PC-9 (cell line): Measurements from ENCODE around the gene TTLL1. TPM values are rescaled to one million over a fixed set of nuclear protein-coding genes. Genes with fewer than 3 reads are reported as not detected.
A peak's percentile ranks its signal among the peaks of the same experiment; 100 is the strongest.

Source experiments
- BruUV-seq: library from RNA; stranded (reverse); fragments of 400-500 nt; replicated peaks from 2 replicates; lab custom pipeline; 2021; lab: Mats Ljungman, UMichigan
- CTCF ChIA-PET: fragments of 300-600 bp; sonication (Branson Sonifier 250); formaldehyde crosslinking; loops from one replicate; lab custom pipeline; 2022; ENCODE audit warnings: antibody characterized with exemption; lab: Charles Lee
- POLR2A ChIA-PET: fragments of 300-600 bp; sonication (Branson Sonifier 250); formaldehyde crosslinking; loops from one replicate; lab custom pipeline; 2022; ENCODE audit warnings: antibody characterized with exemption; ENCODE audit not compliant: unreplicated experiment; lab: Charles Lee
- DNase-seq, 2 experiments: peaks; one replicate each; pipeline versions ENCODE4 v3.0.0 to v3.0.0-alpha.2; 2015 to 2022; ENCODE audit warnings: mixed read lengths in 1 of 2
- H2AFZ ChIP-seq: fragments of 200-600 bp; sonication (generic); 2 replicates; pipeline ENCODE4 v1.8.1; 2017; ENCODE audit warnings: antibody characterized with exemption
- H3F3A ChIP-seq: fragments of 200-600 bp; sonication (generic); 2 replicates; pipeline ENCODE4 v1.8.1; 2017; ENCODE audit warnings: antibody characterized with exemption, mild to moderate bottlenecking, low read depth; ENCODE audit not compliant: insufficient read depth
- H3K27ac ChIP-seq: fragments of 200-600 bp; sonication (generic); 2 replicates; pipeline ENCODE4 v1.6.1; 2016; ENCODE audit warnings: mixed run types
- H3K27me3 ChIP-seq: fragments of 200-600 bp; sonication (generic); 2 replicates; pipeline ENCODE4 v1.6.1; 2016; ENCODE audit warnings: low read depth, mixed run types; ENCODE audit not compliant: insufficient read depth
- H3K36me3 ChIP-seq: fragments of 200-600 bp; sonication (generic); 2 replicates; pipeline ENCODE4 v1.6.1; 2016; ENCODE audit warnings: low read depth, mixed run types
- H3K4me1 ChIP-seq: fragments of 200-600 bp; sonication (generic); replicated peaks from 2 replicates; pipeline ENCODE4 v1.6.1; 2016; ENCODE audit warnings: mixed run types; ENCODE audit not compliant: insufficient read depth
- H3K4me2 ChIP-seq: fragments of 200-600 bp; sonication (generic); 2 replicates; pipeline ENCODE4 v1.6.1; 2017; ENCODE audit warnings: mixed run types
- H3K4me3 ChIP-seq: fragments of 200-600 bp; sonication (generic); 2 replicates; pipeline ENCODE4 v1.6.1; 2016; ENCODE audit warnings: mixed run types
- H3K79me2 ChIP-seq: fragments of 200-600 bp; sonication (generic); 2 replicates; pipeline ENCODE4 v1.6.1; 2017; ENCODE audit warnings: low read depth, mixed run types
- H3K9me2 ChIP-seq: fragments of 200-600 bp; sonication (generic); 2 replicates; pipeline ENCODE4 v1.8.1; 2017; ENCODE audit warnings: mild to moderate bottlenecking; ENCODE audit not compliant: insufficient read depth
- H3K9me3 ChIP-seq: fragments of 200-600 bp; sonication (generic); 2 replicates; pipeline ENCODE4 v1.8.1; 2016; ENCODE audit warnings: low read depth; ENCODE audit not compliant: insufficient read depth
- H4K20me1 ChIP-seq: fragments of 200-600 bp; sonication (generic); 2 replicates; pipeline ENCODE4 v1.8.1; 2017; ENCODE audit not compliant: insufficient read depth
- EZH2 ChIP-seq: fragments of 200-600 bp; sonication (generic); IDR thresholded peaks from 2 replicates; pipeline ENCODE4 v1.8.0; 2017; ENCODE audit warnings: antibody characterized with exemption, low read depth
- intact Hi-C: fragments of 100-400 bp; cut with micrococcal nuclease; formaldehyde crosslinking; loops from one replicate; pipeline ENCODE4 v1.10.0; 2022; ENCODE audit not compliant: unreplicated experiment
- total RNA-seq: library from RNA; stranded (reverse); gene quantifications from 2 replicates; pipeline ENCODE4 v1.2.3, GENCODE V29; 2021
- TF ChIP-seq, protein P1 (sequence below): fragments of 200-600 bp; sonication (generic); conservative IDR thresholded peaks from 2 replicates; pipeline ENCODE4 v1.6.1; 2017; ENCODE audit warnings: mixed run types, antibody characterized with exemption, mild to moderate bottlenecking, moderate library complexity

Gene TTLL1
- total RNA-seq, 1 experiment from 2014 or later: 7.8 TPM

DNA sequence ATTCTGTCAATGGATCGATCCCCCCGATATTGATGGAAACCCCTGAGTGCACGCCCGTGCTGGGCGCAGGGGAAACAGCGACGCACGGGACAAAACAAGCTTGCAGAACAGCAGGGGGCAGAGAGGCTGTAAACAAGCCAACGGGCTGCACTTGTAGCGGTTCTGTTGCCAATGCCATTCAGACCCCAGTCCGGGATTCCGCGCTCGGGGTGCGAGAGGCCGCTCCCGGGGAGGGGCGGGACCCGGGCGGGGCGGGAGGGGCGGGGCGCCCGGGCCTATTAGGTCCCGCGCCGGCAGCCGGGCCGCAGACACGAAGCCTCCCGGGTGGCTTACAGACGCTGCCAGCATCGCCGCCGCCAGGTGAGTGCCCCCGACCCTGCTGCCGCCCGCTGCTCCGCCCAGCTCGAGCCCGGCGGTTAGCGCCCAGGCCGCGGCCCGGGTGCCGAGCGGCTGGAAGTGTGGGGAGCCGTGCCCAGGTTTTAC is 21.3 kb upstream of the TTLL1 start, which contains the start of gene BIK:
BIK (plus strand) TSS at position 307 of the 483 bp plus-strand sequence. CDS start 13,273 bp downstream, outside the sequence.
- ChIA-PET CTCF (no interaction called here), POLR2A (interaction anchor here (0.7 kb wide), 2 partner anchors 16 to 17 kb away, joined by 4 to 6 read pairs; no protein-coding TSS in a partner anchor)
- no peak within 1 kb of the TSS for H3K27ac ChIP-seq

GRCh38 chr22:43109921-43110443 is 20.8 kb upstream of the TTLL1 start:
- H3K4me1 ChIP-seq: peaks cover 21% of the 10 kb centered on the region
- H3K4me3 ChIP-seq: peak overlapping the region; percentile 89
- H3K79me2 ChIP-seq: no peaks in the 10 kb centered on the region
- peaks cover 4% of the 10 kb centered on the region; the same call in 1 of the 2 replicates for H3K27me3 ChIP-seq
- ChIA-PET POLR2A (interaction anchor here (0.7 kb wide), 2 partner anchors 17 to 18 kb away, joined by 4 to 6 read pairs; no protein-coding TSS in a partner anchor), CTCF (no interaction called here)
- no peak for DNase-seq
- no peak for TF ChIP-seq EZH2
- TF ChIP-seq, protein P1, sequence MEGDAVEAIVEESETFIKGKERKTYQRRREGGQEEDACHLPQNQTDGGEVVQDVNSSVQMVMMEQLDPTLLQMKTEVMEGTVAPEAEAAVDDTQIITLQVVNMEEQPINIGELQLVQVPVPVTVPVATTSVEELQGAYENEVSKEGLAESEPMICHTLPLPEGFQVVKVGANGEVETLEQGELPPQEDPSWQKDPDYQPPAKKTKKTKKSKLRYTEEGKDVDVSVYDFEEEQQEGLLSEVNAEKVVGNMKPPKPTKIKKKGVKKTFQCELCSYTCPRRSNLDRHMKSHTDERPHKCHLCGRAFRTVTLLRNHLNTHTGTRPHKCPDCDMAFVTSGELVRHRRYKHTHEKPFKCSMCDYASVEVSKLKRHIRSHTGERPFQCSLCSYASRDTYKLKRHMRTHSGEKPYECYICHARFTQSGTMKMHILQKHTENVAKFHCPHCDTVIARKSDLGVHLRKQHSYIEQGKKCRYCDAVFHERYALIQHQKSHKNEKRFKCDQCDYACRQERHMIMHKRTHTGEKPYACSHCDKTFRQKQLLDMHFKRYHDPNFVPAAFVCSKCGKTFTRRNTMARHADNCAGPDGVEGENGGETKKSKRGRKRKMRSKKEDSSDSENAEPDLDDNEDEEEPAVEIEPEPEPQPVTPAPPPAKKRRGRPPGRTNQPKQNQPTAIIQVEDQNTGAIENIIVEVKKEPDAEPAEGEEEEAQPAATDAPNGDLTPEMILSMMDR: no peak
- no peak overlapping the region for H3K27ac ChIP-seq
- H3K36me3 ChIP-seq: no peaks in the 10 kb centered on the region
- H3K4me2 ChIP-seq: peak overlapping the region; percentile 93
- H3K9me3 ChIP-seq: no peaks in the 10 kb centered on the region
- H4K20me1 ChIP-seq: no peaks in the 10 kb centered on the region
- no peaks in the 10 kb centered on the region; the same call in 1 of the 2 replicates for H3F3A ChIP-seq
- peak overlapping the region; percentile 52; the same call in 1 of the 2 replicates for H2AFZ ChIP-seq
- intact Hi-C loops: no loop called here
- no TSS peak for BruUV-seq
- H3K9me2 ChIP-seq: no peaks in the 10 kb centered on the region

More for the DNA sequence above, 21.3 kb upstream of the TTLL1 start, which contains the start of gene BIK:
- Histone ChIP-seq H3K36me3 (no peaks in the 10 kb centered on the region), H3K79me2 (no peaks in the 10 kb centered on the region), H3F3A (no peaks in the 10 kb centered on the region; the same call in 1 of the 2 replicates), H2AFZ (peak within 1 kb of the TSS; percentile 98), H3K9me2 (no peaks in the 10 kb centered on the region), H3K4me2 (peak within 1 kb of the TSS; percentile 93), H4K20me1 (no peaks in the 10 kb centered on the region), H3K9me3 (no peaks in the 10 kb centered on the region), H3K27me3 (peaks cover 4% of the 10 kb centered on the region; the same call in 1 of the 2 replicates), H3K4me1 (peaks cover 23% of the 10 kb centered on the region), H3K4me3 (peak within 1 kb of the TSS; percentile 89)
- peak in 1 of 2 experiments; percentile 28 for DNase-seq
- TF ChIP-seq, protein P1: 0 out of 2 replicates have a peak, but pooled peaks have one; percentile 22
- no peak for TF ChIP-seq EZH2
- intact Hi-C loops: no loop called here
- no TSS peak for BruUV-seq

DNA sequence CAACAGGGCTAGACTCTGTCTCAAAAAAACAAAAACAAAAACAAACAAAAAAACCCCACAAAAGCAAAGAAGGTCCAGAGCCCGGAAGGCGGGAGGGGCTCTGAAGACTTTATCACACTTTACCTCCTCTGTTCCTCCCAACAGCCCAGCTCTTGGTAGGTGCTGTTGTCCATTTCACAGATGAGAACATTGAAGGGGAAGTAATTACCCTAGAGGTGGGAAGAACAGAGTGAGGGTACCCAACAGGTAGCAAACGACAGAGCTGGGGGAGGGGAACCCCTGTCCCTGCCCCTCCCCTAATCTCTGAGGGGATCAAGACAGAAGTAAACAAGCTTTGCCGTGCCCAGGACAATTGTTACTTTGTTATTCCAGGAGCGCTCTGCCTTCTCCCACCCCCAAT is 20.3 kb upstream of the TTLL1 start:
- intact Hi-C loops: no loop called here
- Histone ChIP-seq H3K9me3 (no peaks in the 10 kb centered on the region), H3K79me2 (no peaks in the 10 kb centered on the region), H3F3A (no peaks in the 10 kb centered on the region; the same call in 1 of the 2 replicates), H3K9me2 (no peaks in the 10 kb centered on the region), H3K4me1 (peaks cover 16% of the 10 kb centered on the region), H3K4me3 (no peak overlapping the region), H3K27me3 (peaks cover 4% of the 10 kb centered on the region; the same call in 1 of the 2 replicates), H3K4me2 (no peak overlapping the region), H3K36me3 (no peaks in the 10 kb centered on the region), H4K20me1 (no peaks in the 10 kb centered on the region), H2AFZ (no peak overlapping the region), H3K27ac (no peak overlapping the region)
- TF ChIP-seq EZH2: no peak
- TF ChIP-seq, protein P1: no peak
- CTCF ChIA-PET: no interaction called here
- BruUV-seq: no TSS peak
- POLR2A ChIA-PET: interaction anchor here (0.6 kb wide), 2 partner anchors 130 to 916 kb away, joined by 3 to 4 read pairs; no protein-coding TSS in a partner anchor
- no peak for DNase-seq
